GM12872 (cell line): ENCODE measurements around the gene ZNF804B.

Experiments used
- CTCF ChIP-seq: IDR thresholded peaks from 3 replicates; pipeline ENCODE4 v1.5.1; 2011; ENCODE audit warnings: low read depth, mild to moderate bottlenecking, low read length, moderate library complexity; ENCODE audit not compliant: insufficient read depth

Gene ZNF804B

GRCh38 chr7:88868456-88868855, 109.0 kb downstream of the ZNF804B start:
- no peak for TF ChIP-seq CTCF

GRCh38 chr7:88881136-88881535, 121.6 kb downstream of the ZNF804B start:
- no peak for TF ChIP-seq CTCF

- no peak for TF ChIP-seq CTCF
These were observed 125.6 kb downstream of the ZNF804B start for GRCh38 chr7:88885131-88885530.

GRCh38 chr7:88888684-88889083, 129.2 kb downstream of the ZNF804B start:
- TF ChIP-seq CTCF: no peak

- no peak for TF ChIP-seq CTCF
These were observed 151.0 kb downstream of the ZNF804B start for GRCh38 chr7:88910516-88910915.

- no peak for TF ChIP-seq CTCF
These were observed 153.4 kb downstream of the ZNF804B start for GRCh38 chr7:88912852-88913251.

- no peak for TF ChIP-seq CTCF
These were observed 156.1 kb downstream of the ZNF804B start for GRCh38 chr7:88915615-88916014.
